Calu3 (cell line): Measurements from ENCODE around the gene RHBDD1. TPM values are rescaled to one million over a fixed set of nuclear protein-coding genes. Genes with fewer than 3 reads are reported as not detected.

ENCODE experiments used
- BruUV-seq: library from RNA; stranded (reverse); fragments of 400-500 nt; replicated peaks from 2 replicates; lab custom pipeline; 2021; lab: Mats Ljungman, UMichigan
- CTCF ChIA-PET: fragments of 300-600 bp; sonication (Branson Sonifier 250); formaldehyde crosslinking; loops from one replicate; lab custom pipeline; 2022; ENCODE audit warnings: antibody characterized with exemption; lab: Charles Lee
- DNase-seq: peaks from one replicate; pipeline ENCODE4 v3.0.0; 2022
- H3K27ac Mint-ChIP-seq: one replicate; pipeline ENCODE4 v1.8.0; 2022; ENCODE audit warnings: mixed read lengths; ENCODE audit not compliant: unreplicated experiment
- H3K27me3 Mint-ChIP-seq: one replicate; pipeline ENCODE4 v1.8.0; 2022; ENCODE audit warnings: mixed read lengths; ENCODE audit not compliant: unreplicated experiment
- H3K36me3 Mint-ChIP-seq: one replicate; pipeline ENCODE4 v1.8.0; 2022; ENCODE audit warnings: mild to moderate bottlenecking, moderate library complexity, mixed read lengths; ENCODE audit not compliant: insufficient read depth, unreplicated experiment
- H3K4me1 Mint-ChIP-seq: one replicate; pipeline ENCODE4 v1.8.0; 2022; ENCODE audit warnings: mild to moderate bottlenecking, low read depth, mixed read lengths; ENCODE audit not compliant: unreplicated experiment
- H3K4me3 Mint-ChIP-seq: one replicate; pipeline ENCODE4 v1.8.0; 2022; ENCODE audit warnings: mild to moderate bottlenecking, low read depth, moderate library complexity, mixed read lengths; ENCODE audit not compliant: unreplicated experiment
- H3K9me3 Mint-ChIP-seq: one replicate; pipeline ENCODE4 v1.8.0; 2022; ENCODE audit warnings: low read depth, mixed read lengths; ENCODE audit not compliant: unreplicated experiment
- intact Hi-C: fragments of 100-400 bp; cut with micrococcal nuclease; formaldehyde crosslinking; loops from one replicate; pipeline ENCODE4 v1.10.0; 2022; ENCODE audit not compliant: unreplicated experiment
- total RNA-seq: library from RNA; stranded (reverse); gene quantifications from 2 replicates; pipeline ENCODE4 v1.2.3, GENCODE V29; 2022
- TF ChIP-seq, protein P1 (sequence below): fragments of 200-600 bp; IDR thresholded peaks from one replicate; pipeline ENCODE4 v1.8.0; 2022; ENCODE audit warnings: antibody characterized with exemption; ENCODE audit not compliant: unreplicated experiment

RHBDD1 gene
- total RNA-seq, 1 experiment from 2014 or later: 28.7 TPM

DNA sequence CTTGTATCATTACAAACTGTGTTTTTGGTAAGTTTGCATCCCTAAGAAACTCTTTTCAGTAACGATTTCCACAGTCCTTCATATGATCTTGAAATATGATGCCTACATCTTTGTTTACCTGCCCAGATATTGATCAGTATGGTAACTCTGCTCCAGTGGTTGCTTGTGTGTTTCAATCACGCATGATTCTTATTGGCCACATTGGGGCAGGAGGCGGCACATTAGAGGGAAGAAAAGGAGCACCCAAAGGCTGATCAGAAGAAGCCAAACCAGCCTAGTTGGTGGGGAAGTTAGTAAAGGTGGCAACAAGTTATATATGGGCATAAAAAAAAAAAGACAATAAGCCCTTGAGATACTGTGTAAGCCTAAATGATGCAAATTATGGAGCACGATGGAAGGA, 158.9 kb downstream of the RHBDD1 start:
- intact Hi-C loops: no loop called here
- no peak for DNase-seq
- TF ChIP-seq, protein P1, sequence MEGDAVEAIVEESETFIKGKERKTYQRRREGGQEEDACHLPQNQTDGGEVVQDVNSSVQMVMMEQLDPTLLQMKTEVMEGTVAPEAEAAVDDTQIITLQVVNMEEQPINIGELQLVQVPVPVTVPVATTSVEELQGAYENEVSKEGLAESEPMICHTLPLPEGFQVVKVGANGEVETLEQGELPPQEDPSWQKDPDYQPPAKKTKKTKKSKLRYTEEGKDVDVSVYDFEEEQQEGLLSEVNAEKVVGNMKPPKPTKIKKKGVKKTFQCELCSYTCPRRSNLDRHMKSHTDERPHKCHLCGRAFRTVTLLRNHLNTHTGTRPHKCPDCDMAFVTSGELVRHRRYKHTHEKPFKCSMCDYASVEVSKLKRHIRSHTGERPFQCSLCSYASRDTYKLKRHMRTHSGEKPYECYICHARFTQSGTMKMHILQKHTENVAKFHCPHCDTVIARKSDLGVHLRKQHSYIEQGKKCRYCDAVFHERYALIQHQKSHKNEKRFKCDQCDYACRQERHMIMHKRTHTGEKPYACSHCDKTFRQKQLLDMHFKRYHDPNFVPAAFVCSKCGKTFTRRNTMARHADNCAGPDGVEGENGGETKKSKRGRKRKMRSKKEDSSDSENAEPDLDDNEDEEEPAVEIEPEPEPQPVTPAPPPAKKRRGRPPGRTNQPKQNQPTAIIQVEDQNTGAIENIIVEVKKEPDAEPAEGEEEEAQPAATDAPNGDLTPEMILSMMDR: no peak
- Mint-ChIP-seq H3K27ac (no peak overlapping the region), H3K9me3 (no peaks in the 10 kb centered on the region), H3K4me1 (no peaks in the 10 kb centered on the region), H3K27me3 (no peaks in the 10 kb centered on the region), H3K4me3 (no peak overlapping the region), H3K36me3 (no peaks in the 10 kb centered on the region)
- CTCF ChIA-PET: no interaction called here
- BruUV-seq: no TSS peak

DNA sequence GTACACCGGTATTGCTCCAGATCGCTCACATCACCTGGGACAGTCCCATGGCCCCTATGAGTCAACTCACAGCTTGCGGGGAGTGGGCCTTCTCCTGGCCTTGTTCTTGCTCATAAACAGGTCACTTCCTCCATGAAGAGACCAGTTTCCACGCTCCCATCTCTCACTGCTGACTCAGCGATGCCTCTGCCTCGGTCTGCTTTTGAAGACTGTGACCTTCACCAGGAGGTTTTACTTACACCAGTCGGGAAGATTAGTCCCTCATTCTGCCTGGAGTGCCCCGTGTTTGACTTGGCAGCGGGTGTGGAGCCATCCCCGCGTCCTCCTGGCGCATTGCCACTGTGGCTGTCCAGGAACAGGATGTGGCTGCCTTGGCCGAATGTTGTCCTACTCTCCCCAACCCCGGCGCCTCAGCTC, 159.8 kb downstream of the RHBDD1 start:
- CTCF ChIA-PET: no interaction called here
- Mint-ChIP-seq H3K9me3 (no peaks in the 10 kb centered on the region), H3K27ac (no peak overlapping the region), H3K4me1 (no peaks in the 10 kb centered on the region), H3K4me3 (no peak overlapping the region), H3K36me3 (no peaks in the 10 kb centered on the region), H3K27me3 (no peaks in the 10 kb centered on the region)
- DNase-seq: no peak
- no TSS peak for BruUV-seq
- intact Hi-C loops: no loop called here
- TF ChIP-seq, protein P1: no peak

DNA sequence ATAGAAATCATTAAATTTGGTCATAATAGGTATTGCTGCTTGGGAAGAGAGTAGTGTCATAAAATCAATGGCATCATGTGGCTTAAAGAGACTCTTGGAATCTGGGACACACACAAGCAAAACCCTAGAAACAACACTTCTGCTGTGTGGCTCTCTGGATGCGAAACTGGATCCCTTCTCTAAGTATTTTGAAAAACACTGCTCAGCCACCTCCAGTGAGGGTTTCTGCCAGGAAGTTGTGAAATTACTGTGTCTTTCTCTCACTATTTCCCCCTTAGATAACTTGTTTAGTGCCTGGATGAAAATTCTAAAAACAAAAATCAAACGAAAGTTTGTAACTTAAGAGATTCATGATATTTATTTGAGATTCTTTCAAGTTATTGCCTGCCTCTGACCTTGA, 163.8 kb downstream of the RHBDD1 start:
- DNase-seq: no peak
- TF ChIP-seq, protein P1: no peak
- no peaks in the 10 kb centered on the region for H3K4me1 Mint-ChIP-seq
- H3K27me3 Mint-ChIP-seq: no peaks in the 10 kb centered on the region
- no peaks in the 10 kb centered on the region for H3K36me3 Mint-ChIP-seq
- H3K4me3 Mint-ChIP-seq: no peak overlapping the region
- no peaks in the 10 kb centered on the region for H3K9me3 Mint-ChIP-seq
- no TSS peak for BruUV-seq
- no peak overlapping the region for H3K27ac Mint-ChIP-seq
- intact Hi-C loops: no loop called here
- CTCF ChIA-PET: interaction anchor here (0.5 kb wide), 1 partner anchor 9 kb away, joined by 3 read pairs; no protein-coding TSS in a partner anchor

DNA sequence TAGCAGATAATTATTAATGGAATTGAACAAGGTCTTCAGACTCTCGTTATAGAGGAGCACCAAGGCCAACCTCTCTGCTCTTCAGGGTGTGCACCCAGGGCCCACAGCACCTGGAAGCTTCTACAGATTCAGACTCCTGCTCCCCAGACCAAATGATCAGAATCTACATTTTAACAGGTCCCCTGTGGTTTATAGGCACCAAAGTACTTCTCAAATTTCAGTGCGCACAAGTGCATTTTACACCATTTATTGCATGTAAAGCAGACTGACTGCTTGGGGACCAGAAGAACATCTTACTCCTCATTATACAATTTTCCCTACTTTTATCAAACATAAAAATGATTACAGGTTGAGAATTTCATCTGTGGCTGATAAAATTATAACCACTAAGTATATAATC, 164.3 kb downstream of the RHBDD1 start:
- DNase-seq: no peak
- TF ChIP-seq, protein P1: no peak
- no peaks in the 10 kb centered on the region for H3K9me3 Mint-ChIP-seq
- H3K4me1 Mint-ChIP-seq: no peaks in the 10 kb centered on the region
- H3K27ac Mint-ChIP-seq: no peak overlapping the region
- H3K36me3 Mint-ChIP-seq: no peaks in the 10 kb centered on the region
- BruUV-seq: no TSS peak
- no peak overlapping the region for H3K4me3 Mint-ChIP-seq
- intact Hi-C loops: no loop called here
- CTCF ChIA-PET: no interaction called here
- no peaks in the 10 kb centered on the region for H3K27me3 Mint-ChIP-seq
